ENCODE data around the gene SEC31B. TPM values are rescaled to one million over a fixed set of nuclear protein-coding genes. Genes with fewer than 3 reads are reported as not detected.

The SEC31B gene
- total and polyA plus RNA-seq, 9 of the 15 experiments (the other 6 are each of a cell fraction or from before 2014, with no cell fraction given): 0.91 to 7.0 (median 2.4) TPM

GRCh38 chr10:100551196-100551595 lies 31.5 kb upstream of the SEC31B start (continued):
- TF ChIP-seq XRCC4 (IDR thresholded peaks at IDR 0.05; ENCODE audit: extremely low read depth, insufficient read depth, insufficient read length) (no peak), MAFG (tag; conservative IDR thresholded peaks at IDR 0.05) (no peak), PCBP2 (IDR thresholded peaks at IDR 0.05; ENCODE audit: low read depth, low read length, poor library complexity, severe bottlenecking) (no peak)
- TF ChIP-seq, protein P1, sequence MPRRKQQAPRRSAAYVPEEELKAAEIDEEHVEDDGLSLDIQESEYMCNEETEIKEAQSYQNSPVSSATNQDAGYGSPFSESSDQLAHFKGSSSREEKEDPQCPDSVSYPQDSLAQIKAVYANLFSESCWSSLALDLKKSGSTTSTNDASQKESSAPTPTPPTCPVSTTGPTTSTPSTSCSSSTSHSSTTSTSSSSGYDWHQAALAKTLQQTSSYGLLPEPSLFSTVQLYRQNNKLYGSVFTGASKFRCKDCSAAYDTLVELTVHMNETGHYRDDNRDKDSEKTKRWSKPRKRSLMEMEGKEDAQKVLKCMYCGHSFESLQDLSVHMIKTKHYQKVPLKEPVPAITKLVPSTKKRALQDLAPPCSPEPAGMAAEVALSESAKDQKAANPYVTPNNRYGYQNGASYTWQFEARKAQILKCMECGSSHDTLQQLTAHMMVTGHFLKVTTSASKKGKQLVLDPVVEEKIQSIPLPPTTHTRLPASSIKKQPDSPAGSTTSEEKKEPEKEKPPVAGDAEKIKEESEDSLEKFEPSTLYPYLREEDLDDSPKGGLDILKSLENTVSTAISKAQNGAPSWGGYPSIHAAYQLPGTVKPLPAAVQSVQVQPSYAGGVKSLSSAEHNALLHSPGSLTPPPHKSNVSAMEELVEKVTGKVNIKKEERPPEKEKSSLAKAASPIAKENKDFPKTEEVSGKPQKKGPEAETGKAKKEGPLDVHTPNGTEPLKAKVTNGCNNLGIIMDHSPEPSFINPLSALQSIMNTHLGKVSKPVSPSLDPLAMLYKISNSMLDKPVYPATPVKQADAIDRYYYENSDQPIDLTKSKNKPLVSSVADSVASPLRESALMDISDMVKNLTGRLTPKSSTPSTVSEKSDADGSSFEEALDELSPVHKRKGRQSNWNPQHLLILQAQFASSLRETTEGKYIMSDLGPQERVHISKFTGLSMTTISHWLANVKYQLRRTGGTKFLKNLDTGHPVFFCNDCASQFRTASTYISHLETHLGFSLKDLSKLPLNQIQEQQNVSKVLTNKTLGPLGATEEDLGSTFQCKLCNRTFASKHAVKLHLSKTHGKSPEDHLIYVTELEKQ (CRISPR knock-in tag; IDR thresholded peaks at IDR 0.05): no peak

- Histone ChIP-seq H3K9me3 (replicated peaks; ENCODE audit: control insufficient read depth, insufficient read depth, low read depth, low read length) (no peaks in the 10 kb centered on the region), H4K20me1 (replicated peaks; ENCODE audit: control insufficient read depth, insufficient read depth, low read length) (no peaks in the 10 kb centered on the region), H3K79me2 (ENCODE audit: control insufficient read depth, insufficient read depth, low read length) (no peaks in the 10 kb centered on the region), H3K4me1 (replicated peaks in 1 of 2; ENCODE audit: control insufficient read depth in 2 of 2, insufficient read depth in 2 of 2, low read length in 2 of 2) (no peaks in the 10 kb centered on the region), H3K4me2 (ENCODE audit: insufficient read depth, low read length) (no peak overlapping the region), H3K27me3 (ENCODE audit: control insufficient read depth in 2 of 2, insufficient read depth in 2 of 2, low read length in 2 of 2) (no peaks in the 10 kb centered on the region), H3K36me3 (ENCODE audit: control insufficient read depth, insufficient read depth, low read length) (peaks cover 72% of the 10 kb centered on the region; the same call in 2 of the 3 replicates), H3K4me3 (no peak overlapping the region), H3K9ac (ENCODE audit: insufficient read depth in 1 of 2, low read depth in 2 of 2, low read length in 2 of 2) (no peak overlapping the region), H3K9me1 (ENCODE audit: control insufficient read depth, insufficient read depth, low read length) (no peaks in the 10 kb centered on the region), H2AFZ (ENCODE audit: low read depth, low read length) (no peak overlapping the region), H3K27ac (ENCODE audit: extremely low read depth, low read depth, low read length) (no peak overlapping the region)
- intact Hi-C loops (cut with micrococcal nuclease) (no loop called here), in situ Hi-C loops (cut with MboI) (no loop called here)
- no peak for DNase-seq (ENCODE audit: extremely low read depth in 1 of 4, low spot score in 3 of 4)
- no TSS peak for BruUV-seq (replicated peaks)
- POLR2A ChIA-PET: interaction anchor here (0.9 to 1.2 kb wide), 4 partner anchors 9 to 12 kb away, joined by 3 to 4 read pairs (median 3); partner anchors contain the start of gene HIF1AN
- no peak for FAIRE-seq
- WGBS (ENCODE audit: insufficient coverage, low coverage, missing lambda C conversion rate): 74% methylated on average over 5 of the region's 5 CpGs
- no peak for TF ChIP-seq ZNF740 (CRISPR knock-in tag; IDR thresholded peaks at IDR 0.05)
- TF ChIP-seq ZNF740 (tag; IDR thresholded peaks at IDR 0.05): no peak
- no peak for TF ChIP-seq FOXJ2 (tag; IDR thresholded peaks at IDR 0.05)
- no peak for TF ChIP-seq GTF2F1 (IDR thresholded peaks at IDR 0.05; ENCODE audit: low read depth, low read length)
- no peak for TF ChIP-seq SRSF7 (optimal IDR thresholded peaks at IDR 0.05; ENCODE audit: low read depth, low read length)
- no peak for TF ChIP-seq ZNF398 (CRISPR knock-in tag; IDR thresholded peaks at IDR 0.05)
- no peak for TF ChIP-seq MAFG (tag; conservative IDR thresholded peaks at IDR 0.05)
- CTCF ChIA-PET (ENCODE audit: low intra/inter-chr PET ratio): no interaction called here
- no peak for ATAC-seq
Measured at GRCh38 chr10:100544950-100545349, 25.3 kb upstream of the SEC31B start.
